Ascending aorta (tissue), 2 donors: ENCODE measurements around the gene ESRRB. TPM values are rescaled to one million over a fixed set of nuclear protein-coding genes. Genes with fewer than 3 reads are reported as not detected.

Experiments
- DNase-seq, 2 donors: peaks; one replicate each; pipeline ENCODE4 v3.0.0-alpha.2; 2019; ENCODE audit warnings: low spot score in 2 of 2
- H3K27ac ChIP-seq, 2 donors: fragments of 200-600 bp; sonication (generic); one replicate each; pipeline ENCODE4 v1.5.1; 2016 to 2017; ENCODE audit warnings: mild to moderate bottlenecking in 1 of 2
- H3K27me3 ChIP-seq: fragments of 200-600 bp; sonication (generic); one replicate; pipeline ENCODE4 v1.5.1; 2017
- H3K36me3 ChIP-seq, 2 donors: fragments of 200-600 bp; sonication (generic); one replicate each; pipeline ENCODE4 v1.5.1; 2016
- H3K4me1 ChIP-seq, 2 donors: fragments of 200-600 bp; sonication (generic); one replicate each; pipeline ENCODE4 v1.5.1; 2016 to 2017; ENCODE audit warnings: mild to moderate bottlenecking in 1 of 2
- H3K4me3 ChIP-seq, 2 donors: fragments of 200-600 bp; sonication (generic); one replicate each; pipeline ENCODE4 v1.5.1; 2016 to 2017; ENCODE audit warnings: mild to moderate bottlenecking in 1 of 2
- H3K9me3 ChIP-seq, 2 donors: fragments of 200-600 bp; sonication (generic); one replicate each; pipeline ENCODE4 v1.5.1; 2016
- CTCF ChIP-seq, 3 experiments: fragments of 200-600 bp in 2 of 3; fragments of 450-650 bp in 1 of 3; sonication (generic) in 2 of 3; IDR thresholded peaks; one replicate each; pipeline ENCODE4 v1.5.1; 2016 to 2019; ENCODE audit warnings: antibody characterized with exemption in 3 of 3, mild to moderate bottlenecking in 1 of 3, moderate library complexity in 1 of 3
- intact Hi-C: fragments of 100-400 bp; cut with DNase I; formaldehyde crosslinking; loops from one replicate; pipeline ENCODE4 v1.15.1; 2023
- total RNA-seq: library from RNA; depleted of rRNA; stranded (reverse); fragments of >200 nt; gene quantifications from one replicate; pipeline ENCODE4 v1.1.0, GENCODE V29; 2016

The ESRRB gene
- total RNA-seq, 1 donor from 2014 or later: 1.6 TPM

DNA sequence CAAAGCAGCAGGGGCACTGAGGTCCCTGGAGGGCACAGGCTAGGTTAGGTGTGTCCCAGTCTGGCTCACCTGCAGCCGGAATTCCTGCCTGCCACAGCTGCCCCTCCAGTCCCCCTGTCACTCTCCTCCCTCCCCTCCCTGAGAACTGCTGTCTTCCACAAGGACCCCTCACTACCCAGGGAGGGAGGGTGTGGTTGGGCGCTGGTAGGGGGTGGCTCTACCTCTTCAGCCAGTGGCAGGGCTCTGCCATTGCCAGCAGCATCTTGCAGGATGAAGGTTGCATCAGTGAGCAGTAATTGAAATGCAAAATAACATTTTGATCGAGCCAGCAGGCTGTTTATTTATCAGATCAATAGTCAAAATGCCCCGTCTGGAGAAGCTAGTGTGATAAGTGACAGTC lies 45.7 kb downstream of the ESRRB start:
- intact Hi-C loops: no loop called here
- DNase-seq: no peak
- Histone ChIP-seq H3K27ac (no peak overlapping the region), H3K36me3 (no peaks in the 10 kb centered on the region), H3K9me3 (no peaks in the 10 kb centered on the region), H3K4me3 (no peak overlapping the region), H3K27me3 (no peaks in the 10 kb centered on the region), H3K4me1 (no peaks in the 10 kb centered on the region)
- no peak for TF ChIP-seq CTCF (IDR thresholded peaks at IDR 0.05)

DNA sequence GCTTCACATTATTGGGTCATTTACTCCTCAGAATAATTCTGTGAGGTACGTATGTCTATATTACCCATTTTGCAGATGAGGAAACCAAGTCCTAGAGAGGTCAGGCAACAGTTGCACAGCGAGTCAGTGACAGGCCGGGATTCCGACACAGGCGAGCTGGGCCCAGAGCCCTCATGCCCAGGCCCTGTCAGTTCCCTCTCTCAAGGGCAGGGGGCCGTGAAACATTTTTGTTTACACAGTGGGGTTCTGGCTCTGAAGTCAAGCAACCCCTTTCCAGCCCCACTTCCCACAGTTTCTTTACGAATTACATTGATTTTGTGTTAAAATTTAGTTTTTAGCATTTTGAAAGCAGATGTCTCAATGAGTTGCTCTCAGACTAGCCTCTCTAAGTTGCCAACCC lies 46.7 kb downstream of the ESRRB start:
- H3K9me3 ChIP-seq: no peaks in the 10 kb centered on the region
- H3K4me3 ChIP-seq: no peak overlapping the region
- H3K27me3 ChIP-seq: no peaks in the 10 kb centered on the region
- DNase-seq: no peak
- no peaks in the 10 kb centered on the region for H3K36me3 ChIP-seq
- no peak overlapping the region for H3K27ac ChIP-seq
- no peaks in the 10 kb centered on the region for H3K4me1 ChIP-seq
- intact Hi-C loops: no loop called here
- no peak for TF ChIP-seq CTCF (IDR thresholded peaks at IDR 0.05)

GRCh38 chr14:76423534-76423933 lies 47.6 kb downstream of the ESRRB start:
- Histone ChIP-seq H3K27ac (no peak overlapping the region), H3K4me3 (no peak overlapping the region), H3K4me1 (no peaks in the 10 kb centered on the region), H3K36me3 (no peaks in the 10 kb centered on the region), H3K27me3 (no peaks in the 10 kb centered on the region), H3K9me3 (no peaks in the 10 kb centered on the region)
- intact Hi-C loops: no loop called here
- TF ChIP-seq CTCF (IDR thresholded peaks at IDR 0.05): no peak
- DNase-seq: no peak

- intact Hi-C loops: no loop called here
- no peaks in the 10 kb centered on the region for H3K36me3 ChIP-seq
- H3K27ac ChIP-seq: no peak overlapping the region
- H3K4me1 ChIP-seq: no peaks in the 10 kb centered on the region
- H3K9me3 ChIP-seq: no peaks in the 10 kb centered on the region
- no peak overlapping the region for H3K4me3 ChIP-seq
- H3K27me3 ChIP-seq: no peaks in the 10 kb centered on the region
- TF ChIP-seq CTCF (IDR thresholded peaks at IDR 0.05): no peak
- no peak for DNase-seq
Measured at GRCh38 chr14:76424359-76424758, 48.4 kb downstream of the ESRRB start.

DNA sequence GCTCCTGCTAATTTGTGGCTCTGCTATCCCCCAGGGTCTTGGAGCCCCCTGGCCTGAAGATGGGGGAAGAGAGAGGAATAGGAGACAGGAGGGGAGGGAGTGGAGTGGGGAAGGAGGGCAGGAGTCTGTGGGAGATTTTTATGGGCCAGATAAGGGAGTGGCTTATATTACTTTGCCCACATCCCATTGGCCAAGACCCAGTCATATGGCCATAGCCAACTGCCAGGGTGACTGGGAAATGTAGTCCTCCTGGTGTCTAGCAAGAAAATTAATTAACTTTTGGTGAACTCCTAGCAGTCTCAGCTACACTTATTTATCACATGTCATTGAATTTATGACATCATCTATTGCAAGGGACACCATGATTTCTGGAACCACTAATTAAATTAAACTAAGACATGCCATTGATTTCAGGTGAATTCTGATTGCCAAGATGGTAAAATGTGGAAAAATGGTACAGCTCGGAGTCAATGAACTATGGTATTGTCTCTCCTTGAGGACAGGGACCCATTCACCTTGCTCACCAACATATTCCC lies 50.3 kb downstream of the ESRRB start:
- Histone ChIP-seq H3K27ac (no peak overlapping the region), H3K9me3 (no peaks in the 10 kb centered on the region), H3K36me3 (no peaks in the 10 kb centered on the region), H3K4me1 (no peaks in the 10 kb centered on the region), H3K27me3 (no peaks in the 10 kb centered on the region), H3K4me3 (no peak overlapping the region)
- intact Hi-C loops: no loop called here
- no peak for TF ChIP-seq CTCF (IDR thresholded peaks at IDR 0.05)
- no peak for DNase-seq

DNA sequence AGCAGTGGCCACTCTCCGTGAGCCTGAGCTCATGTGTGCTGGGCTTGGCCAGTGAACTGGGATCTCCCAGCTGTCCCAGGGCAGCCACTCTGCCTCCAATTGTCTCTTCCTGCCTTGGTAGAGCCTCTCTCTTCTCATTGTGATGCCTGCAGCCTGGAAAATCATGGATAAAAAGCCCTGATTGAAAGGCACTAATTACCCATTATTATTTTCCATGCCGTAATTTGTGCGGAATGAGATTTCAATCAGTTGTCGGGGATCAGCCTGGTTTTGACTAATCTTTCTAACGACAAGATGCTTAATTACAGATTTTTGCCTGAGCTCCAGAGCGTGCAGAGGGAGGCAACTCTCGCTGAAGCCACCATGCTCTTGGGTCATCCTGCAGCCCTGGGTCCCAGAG lies 52.7 kb downstream of the ESRRB start:
- no peak overlapping the region for H3K4me3 ChIP-seq
- no peak overlapping the region for H3K27ac ChIP-seq
- H3K27me3 ChIP-seq: no peaks in the 10 kb centered on the region
- no peaks in the 10 kb centered on the region for H3K36me3 ChIP-seq
- intact Hi-C loops: no loop called here
- DNase-seq: no peak
- no peaks in the 10 kb centered on the region for H3K9me3 ChIP-seq
- no peak for TF ChIP-seq CTCF (IDR thresholded peaks at IDR 0.05)
- H3K4me1 ChIP-seq: no peaks in the 10 kb centered on the region
